ENCODE results near the gene HOXC10. TPM values are rescaled to one million over a fixed set of nuclear protein-coding genes. Genes with fewer than 3 reads are reported as not detected.

The HOXC10 gene
- total RNA-seq, 1 donor from 2014 or later = 2.6 TPM

- DNase-seq = no peak
Observed at GRCh38 chr12:53965281-53966084, 19.5 kb upstream of the HOXC10 start.

DNA sequence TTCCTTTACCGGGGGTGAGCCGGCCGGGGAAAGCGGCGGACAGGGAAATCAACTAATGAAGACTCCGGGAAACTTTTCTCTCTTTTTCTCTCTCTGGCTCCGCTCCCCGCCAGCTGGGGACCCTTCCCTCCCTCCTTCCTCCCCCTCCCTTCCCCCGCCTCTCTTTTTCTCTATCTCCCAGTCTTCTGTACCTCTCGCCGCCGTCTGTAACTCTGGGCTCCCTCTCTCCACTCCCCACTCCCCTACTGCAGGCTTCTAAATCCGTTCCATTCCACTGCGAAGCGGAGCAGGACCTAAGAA, 18.9 kb upstream of the HOXC10 start:
- DNase-seq = no peak

- no peak for DNase-seq
Observed at GRCh38 chr12:53966385-53967133, 18.4 kb upstream of the HOXC10 start.

GRCh38 chr12:53967421-53967925, 17.5 kb upstream of the HOXC10 start:
- no peak for DNase-seq

DNA sequence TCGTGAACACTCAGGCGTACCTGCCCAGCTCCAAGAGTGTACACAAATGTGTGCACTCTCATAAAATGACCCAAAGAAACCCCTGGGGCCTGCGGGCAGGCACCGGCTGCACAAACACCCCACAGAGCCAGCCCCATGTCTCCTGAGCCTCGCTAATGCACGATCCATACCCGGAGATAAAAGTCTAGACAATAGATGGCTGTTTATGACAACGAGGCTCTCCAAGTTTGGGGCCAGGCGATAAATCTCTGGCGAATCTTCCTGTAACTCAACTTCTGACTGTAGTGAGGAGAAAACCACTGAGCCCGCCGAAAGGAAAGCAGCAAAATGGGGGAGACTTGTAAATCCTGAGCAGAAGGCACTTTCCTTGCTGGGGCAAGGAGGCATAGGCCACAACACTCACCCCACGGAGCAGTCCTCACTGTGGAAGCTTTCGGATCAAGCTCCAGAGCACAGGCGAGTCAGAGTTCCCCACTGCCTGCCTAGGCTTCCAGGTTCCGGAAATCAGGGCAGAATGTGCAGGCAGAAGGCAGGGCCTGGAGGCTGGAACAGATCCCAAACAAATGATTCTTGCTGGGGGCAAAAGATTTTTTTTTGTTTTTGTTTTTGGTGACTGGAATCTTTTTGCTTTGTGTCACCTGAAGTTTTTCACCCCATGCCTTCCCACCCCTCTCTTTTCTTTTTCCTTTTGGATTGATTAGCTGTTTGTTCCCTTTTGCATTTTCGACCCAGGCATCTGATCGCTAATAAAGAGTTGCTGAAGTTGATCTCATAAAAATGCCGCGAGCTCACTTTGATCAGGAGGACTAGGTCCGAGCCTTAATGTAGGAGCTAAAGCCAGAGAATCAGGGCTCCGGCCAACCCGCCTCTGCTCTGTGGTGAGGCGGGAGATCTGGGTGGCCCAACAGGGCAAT, 16.5 kb upstream of the HOXC10 start:
- DNase-seq = no peak

DNA sequence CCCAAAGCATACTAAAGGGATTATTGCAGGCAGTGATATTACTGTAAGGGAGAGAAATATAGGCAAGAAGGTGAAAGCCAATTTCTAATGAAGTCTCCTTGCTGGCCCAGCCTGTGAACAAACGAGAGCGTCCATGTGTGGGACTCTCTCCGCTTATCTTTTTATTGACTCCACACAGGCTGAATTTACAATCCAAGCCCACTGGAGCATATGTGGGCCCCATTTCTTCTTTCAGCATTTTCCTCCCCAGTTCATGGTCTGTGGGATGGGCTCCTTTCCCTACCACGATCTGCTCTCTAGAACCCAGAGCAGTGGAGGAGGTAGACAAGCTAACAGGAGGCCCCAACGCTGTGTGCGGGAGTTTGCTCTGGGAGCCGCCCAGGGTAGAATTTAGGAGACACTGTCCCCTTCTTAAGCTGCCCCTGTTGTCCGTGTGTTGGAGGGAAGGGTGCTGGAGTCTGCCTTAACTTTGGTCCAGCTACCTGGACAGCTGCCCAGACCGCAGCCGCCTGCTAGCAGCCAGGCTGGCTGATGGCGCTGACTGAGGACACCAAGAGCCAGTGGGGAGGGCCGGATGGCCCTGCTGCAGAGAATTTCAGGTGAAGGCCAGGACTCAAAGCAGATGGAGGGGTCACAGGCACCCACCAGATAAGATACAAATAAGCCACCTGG, 15.2 kb upstream of the HOXC10 start:
- DNase-seq = no peak

- no peak for DNase-seq
Observed at GRCh38 chr12:53970451-53970850, 14.5 kb upstream of the HOXC10 start.

- no peak for DNase-seq
Observed at GRCh38 chr12:53971129-53971528, 13.8 kb upstream of the HOXC10 start.

DNA sequence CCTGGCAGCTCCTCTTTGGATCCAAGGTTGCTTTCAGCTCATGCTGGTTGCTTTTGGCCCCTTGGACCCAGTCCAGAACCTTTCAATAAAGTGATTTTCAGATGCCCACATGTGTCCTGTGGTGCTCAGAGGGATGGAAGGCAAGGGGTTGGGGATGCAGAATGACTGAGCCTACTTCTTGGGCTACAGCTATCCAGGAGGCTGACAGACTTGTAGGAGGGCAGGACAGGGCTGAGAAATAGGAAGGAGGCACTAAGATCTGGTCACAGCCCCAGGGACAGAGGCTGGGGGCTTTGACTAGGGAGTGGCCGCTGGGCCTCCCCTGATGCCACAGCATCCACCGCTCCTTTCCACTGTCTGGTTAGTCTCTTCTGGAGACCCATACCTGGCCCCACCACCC, 13.3 kb upstream of the HOXC10 start:
- no peak for DNase-seq

- DNase-seq = no peak
Observed at GRCh38 chr12:53972152-53972702, 12.7 kb upstream of the HOXC10 start.

DNA sequence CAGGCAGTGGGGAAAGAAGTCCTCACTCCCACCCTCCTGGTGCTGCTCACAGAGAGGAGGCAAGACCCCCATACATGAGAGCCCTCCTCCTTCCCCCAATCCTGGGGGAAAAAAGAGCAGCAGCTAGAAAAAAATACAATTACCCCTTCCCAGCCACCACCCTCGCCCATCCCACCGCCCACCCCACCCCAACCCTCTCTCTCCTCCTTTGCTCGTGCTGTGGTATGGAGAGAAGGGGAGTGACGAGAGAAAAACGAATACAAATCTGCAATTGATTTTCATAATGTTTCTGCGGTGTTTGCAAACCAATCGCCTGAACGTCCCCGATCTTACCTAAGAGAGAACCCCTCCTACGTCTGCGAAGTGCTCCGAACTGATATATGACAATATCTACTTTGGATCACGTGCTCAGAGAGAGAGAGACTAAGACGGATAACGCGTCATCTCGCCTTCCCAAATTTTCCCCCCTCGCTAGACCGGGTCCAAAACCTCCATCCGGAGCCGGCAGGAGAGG, 12.2 kb upstream of the HOXC10 start, which contains the start of gene HOXC11:
Gene HOXC11 (plus strand): TSS at position 405 of the 514 bp plus-strand sequence. CDS start 116 bp downstream, outside the sequence.
- DNase-seq = no peak

- no peak for DNase-seq
Observed at GRCh38 chr12:53973236-53974042, 11.5 kb upstream of the HOXC10 start.

- DNase-seq = no peak
Observed at GRCh38 chr12:53974084-53975063, 10.6 kb upstream of the HOXC10 start, which contains the start of gene HOTAIR. Gene HOTAIR (minus strand): TSS chr12:53974954.

- DNase-seq = no peak
Observed at GRCh38 chr12:53975064-53975471, 9.9 kb upstream of the HOXC10 start.

GRCh38 chr12:53975479-53976152, 9.3 kb upstream of the HOXC10 start:
- DNase-seq = no peak

- DNase-seq = peak; percentile 86
Observed at GRCh38 chr12:53976172-53976822, 8.6 kb upstream of the HOXC10 start.

DNA sequence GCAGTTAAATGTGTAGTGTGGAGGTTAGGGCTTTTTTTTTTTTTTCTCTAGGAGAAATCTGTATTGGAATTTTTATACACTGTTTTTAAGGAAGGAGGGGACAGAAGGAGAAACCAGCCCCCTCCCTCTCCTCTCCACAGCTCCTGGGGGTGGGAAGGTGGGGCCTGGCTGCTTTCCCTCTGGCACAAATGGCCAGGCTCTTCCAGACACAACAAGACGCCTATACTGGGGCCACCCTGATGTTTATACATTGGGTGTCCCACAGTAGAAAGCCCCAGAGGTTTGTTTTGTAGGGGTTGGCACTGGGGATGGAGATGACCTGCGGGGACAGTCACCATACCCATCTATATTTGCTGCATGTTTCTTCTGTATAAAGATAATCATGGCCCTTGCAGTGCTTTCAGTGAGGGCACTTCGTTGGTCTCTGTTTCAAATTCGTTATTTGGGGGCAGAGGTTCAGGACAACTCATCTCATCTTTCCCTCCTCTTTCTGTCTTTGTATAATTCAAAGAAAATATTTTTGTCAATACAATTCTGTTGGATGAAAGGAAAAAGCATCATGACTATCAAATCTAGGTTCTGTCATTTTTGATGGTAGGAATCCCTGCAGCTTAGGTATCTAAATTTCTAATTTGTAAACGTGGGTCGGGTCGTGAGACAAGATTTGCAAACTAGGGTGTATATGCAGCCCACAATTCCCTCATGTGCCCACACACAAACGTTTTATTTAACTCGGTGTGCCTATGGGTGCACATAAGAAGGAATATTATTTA, 7.9 kb upstream of the HOXC10 start:
- no peak for DNase-seq
